HFFc6 (cell line): ENCODE results near the gene MAP2K2. TPM values are rescaled to one million over a fixed set of nuclear protein-coding genes. Genes with fewer than 3 reads are reported as not detected.
A peak's percentile ranks its signal among the peaks of the same experiment; 100 is the strongest.

Experiments used
- DNase-seq: peaks from one replicate; pipeline ENCODE4 v3.0.0-alpha.2; 2018
- H3K27ac Mint-ChIP-seq: 2 replicates; pipeline ENCODE4 v1.8.0; 2020; ENCODE audit warnings: mild to moderate bottlenecking, mixed read lengths
- H3K27me3 Mint-ChIP-seq: 2 replicates; pipeline ENCODE4 v1.8.0; 2021; ENCODE audit warnings: mild to moderate bottlenecking, moderate library complexity, mixed read lengths; ENCODE audit not compliant: insufficient read depth
- H3K36me3 Mint-ChIP-seq: 2 replicates; pipeline ENCODE4 v1.8.0; 2021; ENCODE audit warnings: low read depth, mixed read lengths
- H3K4me1 Mint-ChIP-seq: 2 replicates; pipeline ENCODE4 v1.8.0; 2020; ENCODE audit warnings: low read depth, mixed read lengths
- H3K4me3 Mint-ChIP-seq: 2 replicates; pipeline ENCODE4 v1.8.0; 2020; ENCODE audit warnings: mild to moderate bottlenecking, moderate library complexity, mixed read lengths
- H3K9me3 Mint-ChIP-seq: 2 replicates; pipeline ENCODE4 v1.8.0; 2020; ENCODE audit warnings: mild to moderate bottlenecking, mixed read lengths
- CTCF ChIP-seq: fragments of 200-600 bp; sonication (generic); IDR thresholded peaks from 2 replicates; pipeline ENCODE4 v1.5.0; 2021; ENCODE audit warnings: antibody characterized with exemption, mild to moderate bottlenecking
- total RNA-seq, 6 experiments: library from RNA; stranded (reverse); fragmentation: NEBNext Ultra II Directional; extraction: Animal tissue kit (Norgen Biotek cat#: 25700); gene quantifications; 2 replicates in 1 of 6; 3 replicates in 5 of 6; pipeline ENCODE4 v1.2.3, GENCODE V29; 2021

MAP2K2 gene
- total RNA-seq, 6 experiments from 2014 or later = 175 to 209 (median 187) TPM

GRCh38 chr19:4077007-4077374, 46.9 kb downstream of the MAP2K2 start:
- DNase-seq = no peak
- Mint-ChIP-seq H3K36me3 (no peaks in the 10 kb centered on the region), H3K27me3 (peaks cover 3% of the 10 kb centered on the region), H3K4me1 (no peaks in the 10 kb centered on the region), H3K4me3 (no peak overlapping the region), H3K9me3 (no peaks in the 10 kb centered on the region), H3K27ac (no peak overlapping the region)
- no peak for TF ChIP-seq CTCF

GRCh38 chr19:4075373-4075772, 48.5 kb downstream of the MAP2K2 start:
- no peak for TF ChIP-seq CTCF
- no peaks in the 10 kb centered on the region for H3K4me1 Mint-ChIP-seq
- H3K4me3 Mint-ChIP-seq = no peak overlapping the region
- peaks cover 1% of the 10 kb centered on the region; the same call in 1 of the 2 replicates for H3K27me3 Mint-ChIP-seq
- H3K36me3 Mint-ChIP-seq = no peaks in the 10 kb centered on the region
- H3K27ac Mint-ChIP-seq = no peak overlapping the region
- DNase-seq = no peak
- H3K9me3 Mint-ChIP-seq = no peaks in the 10 kb centered on the region

- H3K36me3 Mint-ChIP-seq = no peaks in the 10 kb centered on the region
- peaks cover 6% of the 10 kb centered on the region; the same call in 1 of the 2 replicates for H3K4me1 Mint-ChIP-seq
- peaks cover 2% of the 10 kb centered on the region for H3K27me3 Mint-ChIP-seq
- H3K4me3 Mint-ChIP-seq = no peak overlapping the region
- H3K9me3 Mint-ChIP-seq = no peaks in the 10 kb centered on the region
- H3K27ac Mint-ChIP-seq = no peak overlapping the region
- no peak for DNase-seq
- TF ChIP-seq CTCF = no peak
Measured at GRCh38 chr19:4071610-4072009, 52.3 kb downstream of the MAP2K2 start.

- no peak for DNase-seq
- no peak overlapping the region for H3K27ac Mint-ChIP-seq
- TF ChIP-seq CTCF = no peak
- H3K4me1 Mint-ChIP-seq = peaks cover 6% of the 10 kb centered on the region; the same call in 1 of the 2 replicates
- H3K36me3 Mint-ChIP-seq = no peaks in the 10 kb centered on the region
- H3K27me3 Mint-ChIP-seq = peaks cover 2% of the 10 kb centered on the region
- no peak overlapping the region for H3K4me3 Mint-ChIP-seq
- H3K9me3 Mint-ChIP-seq = no peaks in the 10 kb centered on the region
Measured at GRCh38 chr19:4069331-4069959, 54.5 kb downstream of the MAP2K2 start.

GRCh38 chr19:4068047-4068966, 55.6 kb downstream of the MAP2K2 start:
- Mint-ChIP-seq H3K9me3 (no peaks in the 10 kb centered on the region), H3K36me3 (no peaks in the 10 kb centered on the region), H3K27ac (peak overlapping the region; percentile 26; the same call in 1 of the 2 replicates), H3K4me3 (peak overlapping the region; percentile 81), H3K27me3 (peaks cover 2% of the 10 kb centered on the region), H3K4me1 (peaks cover 11% of the 10 kb centered on the region)
- DNase-seq = no peak
- no peak for TF ChIP-seq CTCF
